ENCODE results near the gene EIF4G1. TPM values are rescaled to one million over a fixed set of nuclear protein-coding genes. Genes with fewer than 3 reads are reported as not detected.

The EIF4G1 gene
- total RNA-seq, 1 donor from 2014 or later: 490 TPM

DNA sequence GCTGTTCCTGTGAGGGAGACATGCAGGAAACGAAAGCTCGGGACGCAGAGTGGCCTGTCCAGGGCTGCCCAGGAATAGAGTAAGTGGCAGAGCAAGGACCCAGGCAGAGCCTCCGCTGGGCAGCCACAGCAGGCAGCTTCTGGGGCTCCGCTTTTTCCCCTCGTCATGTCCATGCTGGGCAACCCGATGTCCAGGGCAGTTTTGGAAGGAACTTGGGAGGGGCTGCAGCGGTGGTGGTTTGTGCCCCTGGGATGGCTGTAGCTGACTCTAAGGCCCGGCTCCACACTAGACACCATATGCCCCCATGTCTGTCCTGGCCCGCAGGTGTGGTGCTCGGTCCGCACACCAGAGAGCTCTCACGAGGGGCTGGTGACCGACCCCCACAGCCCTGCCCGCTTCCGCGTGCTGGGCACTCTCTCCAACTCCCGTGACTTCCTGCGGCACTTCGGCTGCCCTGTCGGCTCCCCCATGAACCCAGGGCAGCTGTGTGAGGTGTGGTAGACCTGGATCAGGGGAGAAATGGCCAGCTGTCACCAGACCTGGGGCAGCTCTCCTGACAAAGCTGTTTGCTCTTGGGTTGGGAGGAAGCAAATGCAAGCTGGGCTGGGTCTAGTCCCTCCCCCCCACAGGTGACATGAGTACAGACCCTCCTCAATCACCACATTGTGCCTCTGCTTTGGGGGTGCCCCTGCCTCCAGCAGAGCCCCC lies 22.5 kb upstream of the EIF4G1 start:
- Histone ChIP-seq H3K27me3 (ENCODE audit: insufficient read depth, low read length) (peaks cover 2% of the 10 kb centered on the region), H3K9me3 (ENCODE audit: insufficient read depth, low read depth, low read length) (no peaks in the 10 kb centered on the region), H3K4me1 (ENCODE audit: insufficient read depth, low read length) (no peaks in the 10 kb centered on the region), H2AFZ (ENCODE audit: low read depth, low read length) (no peak overlapping the region), H3K79me2 (ENCODE audit: insufficient read depth, low read length) (no peaks in the 10 kb centered on the region), H3K36me3 (ENCODE audit: insufficient read depth, low read length) (no peaks in the 10 kb centered on the region), H3K27ac (ENCODE audit: low read depth, low read length) (no peak overlapping the region), H3K4me3 (ENCODE audit: insufficient read depth, low read depth, low read length) (no peak overlapping the region), H4K20me1 (ENCODE audit: insufficient read depth, low read length) (no peaks in the 10 kb centered on the region), H3K4me2 (ENCODE audit: low read length) (no peak overlapping the region), H3K9ac (ENCODE audit: low read length) (no peak overlapping the region)
- Mint-ChIP-seq H3K4me1 (ENCODE audit: low read depth, unreplicated experiment) (no peaks in the 10 kb centered on the region), H3K27ac (ENCODE audit: unreplicated experiment) (no peak overlapping the region), H3K27me3 (ENCODE audit: low read depth, unreplicated experiment) (peaks cover 31% of the 10 kb centered on the region), H3K9me3 (ENCODE audit: unreplicated experiment) (peaks cover 2% of the 10 kb centered on the region), H3K4me3 (ENCODE audit: unreplicated experiment) (no peak overlapping the region), H3K36me3 (ENCODE audit: low read depth, unreplicated experiment) (no peaks in the 10 kb centered on the region)
- FAIRE-seq (no peak), DNase-seq (ENCODE audit: low read depth) (no peak)
- no peak for TF ChIP-seq CTCF (IDR thresholded peaks at IDR 0.05; ENCODE audit: insufficient read depth, low read depth, low read length)
- TF ChIP-seq EZH2 (IDR thresholded peaks at IDR 0.05; ENCODE audit: insufficient read depth, low read length): no peak

DNA sequence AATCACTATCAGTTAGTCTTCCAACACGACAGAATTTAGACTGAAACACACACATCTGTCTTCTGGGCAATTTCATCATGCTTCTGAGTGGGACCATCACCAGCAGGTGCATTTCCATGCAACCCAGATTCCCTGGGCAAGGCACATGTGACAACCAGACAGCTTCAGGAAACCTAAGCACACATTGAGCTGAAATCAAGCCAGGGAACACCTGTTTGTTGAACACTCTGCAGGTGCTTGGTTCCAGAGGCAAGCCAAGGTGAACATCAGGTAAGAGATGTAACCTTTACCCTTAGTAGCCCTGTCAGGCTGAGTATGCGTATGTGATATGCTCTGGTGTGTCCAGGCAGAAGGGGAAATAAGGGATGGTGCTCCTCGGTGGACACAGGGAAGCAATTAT lies 18.6 kb upstream of the EIF4G1 start:
- H3K27ac Mint-ChIP-seq (ENCODE audit: unreplicated experiment): no peak overlapping the region
- TF ChIP-seq EZH2 (IDR thresholded peaks at IDR 0.05; ENCODE audit: insufficient read depth, low read length) (no peak), CTCF (IDR thresholded peaks at IDR 0.05; ENCODE audit: insufficient read depth, low read depth, low read length) (no peak)
- DNase-seq (ENCODE audit: low read depth) (no peak), FAIRE-seq (no peak)
- H3K4me3 Mint-ChIP-seq (ENCODE audit: unreplicated experiment): no peak overlapping the region
- H3K9ac ChIP-seq (ENCODE audit: low read length): no peak overlapping the region
- H4K20me1 ChIP-seq (ENCODE audit: insufficient read depth, low read length): peaks cover 15% of the 10 kb centered on the region
- peaks cover 2% of the 10 kb centered on the region for H3K27me3 ChIP-seq (ENCODE audit: insufficient read depth, low read length)
- no peak overlapping the region for H3K4me3 ChIP-seq (ENCODE audit: insufficient read depth, low read depth, low read length)
- H3K4me2 ChIP-seq (ENCODE audit: low read length): no peak overlapping the region
- H3K4me1 Mint-ChIP-seq (ENCODE audit: low read depth, unreplicated experiment): peaks cover 7% of the 10 kb centered on the region
- peaks cover 7% of the 10 kb centered on the region for H3K4me1 ChIP-seq (ENCODE audit: insufficient read depth, low read length)
- H2AFZ ChIP-seq (ENCODE audit: low read depth, low read length): no peak overlapping the region
- H3K9me3 ChIP-seq (ENCODE audit: insufficient read depth, low read depth, low read length): no peaks in the 10 kb centered on the region
- H3K36me3 Mint-ChIP-seq (ENCODE audit: low read depth, unreplicated experiment): no peaks in the 10 kb centered on the region
- H3K27ac ChIP-seq (ENCODE audit: low read depth, low read length): no peak overlapping the region
- peaks cover 18% of the 10 kb centered on the region for H3K79me2 ChIP-seq (ENCODE audit: insufficient read depth, low read length)
- H3K27me3 Mint-ChIP-seq (ENCODE audit: low read depth, unreplicated experiment): peaks cover 28% of the 10 kb centered on the region
- peaks cover 2% of the 10 kb centered on the region for H3K9me3 Mint-ChIP-seq (ENCODE audit: unreplicated experiment)
- H3K36me3 ChIP-seq (ENCODE audit: insufficient read depth, low read length): peaks cover 2% of the 10 kb centered on the region

DNA sequence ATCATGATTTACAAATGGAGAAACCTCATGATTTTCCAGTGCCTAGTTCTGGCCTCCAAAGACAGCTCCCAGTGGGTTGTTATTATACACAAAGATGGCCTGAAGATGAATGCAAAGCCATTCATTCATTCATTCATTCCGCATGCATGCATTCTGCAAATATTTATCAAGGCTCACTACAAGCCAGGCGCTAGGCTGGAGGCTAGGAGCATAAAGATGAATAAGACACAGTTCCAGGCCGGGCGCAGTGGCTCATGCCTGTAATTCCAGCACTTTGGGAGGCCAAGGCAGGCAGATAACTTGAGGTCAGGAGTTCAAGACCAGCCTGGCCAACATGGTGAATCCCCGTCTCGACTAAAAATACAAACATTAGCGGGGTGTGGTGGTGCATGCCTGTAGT lies 17.8 kb upstream of the EIF4G1 start:
- no peak for FAIRE-seq
- peaks cover 23% of the 10 kb centered on the region for H3K27me3 Mint-ChIP-seq (ENCODE audit: low read depth, unreplicated experiment)

More for the DNA sequence above, 17.8 kb upstream of the EIF4G1 start:
- peaks cover 27% of the 10 kb centered on the region for H3K79me2 ChIP-seq (ENCODE audit: insufficient read depth, low read length)
- H3K27me3 ChIP-seq (ENCODE audit: insufficient read depth, low read length): peaks cover 2% of the 10 kb centered on the region
- no peak overlapping the region for H3K4me2 ChIP-seq (ENCODE audit: low read length)
- Mint-ChIP-seq H3K27ac (ENCODE audit: unreplicated experiment) (no peak overlapping the region), H3K4me1 (ENCODE audit: low read depth, unreplicated experiment) (peaks cover 12% of the 10 kb centered on the region), H3K9me3 (ENCODE audit: unreplicated experiment) (peaks cover 2% of the 10 kb centered on the region), H3K4me3 (ENCODE audit: unreplicated experiment) (no peak overlapping the region), H3K36me3 (ENCODE audit: low read depth, unreplicated experiment) (peaks cover 4% of the 10 kb centered on the region)
- H3K9me3 ChIP-seq (ENCODE audit: insufficient read depth, low read depth, low read length): no peaks in the 10 kb centered on the region
- H3K4me1 ChIP-seq (ENCODE audit: insufficient read depth, low read length): peaks cover 15% of the 10 kb centered on the region
- TF ChIP-seq CTCF (IDR thresholded peaks at IDR 0.05; ENCODE audit: insufficient read depth, low read depth, low read length): no peak
- no peak for TF ChIP-seq EZH2 (IDR thresholded peaks at IDR 0.05; ENCODE audit: insufficient read depth, low read length)
- no peak overlapping the region for H2AFZ ChIP-seq (ENCODE audit: low read depth, low read length)
- no peak overlapping the region for H3K9ac ChIP-seq (ENCODE audit: low read length)
- H3K4me3 ChIP-seq (ENCODE audit: insufficient read depth, low read depth, low read length): no peak overlapping the region
- DNase-seq (ENCODE audit: low read depth): no peak
- peaks cover 9% of the 10 kb centered on the region for H3K36me3 ChIP-seq (ENCODE audit: insufficient read depth, low read length)
- peaks cover 22% of the 10 kb centered on the region for H4K20me1 ChIP-seq (ENCODE audit: insufficient read depth, low read length)
- no peak overlapping the region for H3K27ac ChIP-seq (ENCODE audit: low read depth, low read length)

Data from astrocyte (in vitro differentiated cells and primary cell).